ENCODE results near the gene SLC3A2.

The SLC3A2 gene

DNA sequence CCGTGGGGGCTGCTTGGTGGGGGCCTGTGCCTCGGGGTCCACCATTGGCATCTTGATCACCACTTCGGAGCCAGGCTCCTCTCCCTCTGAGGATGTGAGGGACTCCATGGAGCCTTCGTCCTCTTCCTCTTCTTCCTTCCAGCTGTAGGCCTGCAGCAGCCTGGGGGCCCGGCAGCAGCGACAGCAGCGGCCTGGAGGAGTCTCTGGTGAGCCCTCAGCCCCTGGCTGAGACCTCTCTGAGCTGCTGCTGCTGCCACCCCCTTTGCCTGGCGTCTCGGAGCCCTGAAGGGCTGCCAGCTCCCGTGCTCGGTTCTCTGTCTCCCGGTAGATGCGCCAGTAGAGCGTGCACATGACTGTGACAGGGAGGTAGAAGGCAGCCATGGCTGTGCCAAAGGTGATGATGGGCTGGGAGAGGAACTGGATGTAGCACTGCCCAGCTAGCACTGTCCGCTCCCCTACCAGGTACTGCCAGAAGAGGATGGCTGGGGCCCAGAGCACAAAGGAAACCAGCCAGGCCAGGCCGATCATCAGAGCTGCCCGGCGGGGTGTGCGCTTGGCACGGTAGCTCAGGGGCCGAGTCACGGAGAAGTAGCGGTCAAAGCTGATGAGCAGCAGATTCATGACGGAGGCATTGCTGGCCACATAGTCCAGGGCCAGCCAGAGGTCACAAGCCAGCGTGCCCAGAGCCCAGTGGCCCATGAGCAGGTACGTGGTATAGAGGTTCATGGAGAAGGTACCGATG lies 29.6 kb downstream of the SLC3A2 start:
- DNase-seq (ENCODE audit: low spot score) = no peak

DNA sequence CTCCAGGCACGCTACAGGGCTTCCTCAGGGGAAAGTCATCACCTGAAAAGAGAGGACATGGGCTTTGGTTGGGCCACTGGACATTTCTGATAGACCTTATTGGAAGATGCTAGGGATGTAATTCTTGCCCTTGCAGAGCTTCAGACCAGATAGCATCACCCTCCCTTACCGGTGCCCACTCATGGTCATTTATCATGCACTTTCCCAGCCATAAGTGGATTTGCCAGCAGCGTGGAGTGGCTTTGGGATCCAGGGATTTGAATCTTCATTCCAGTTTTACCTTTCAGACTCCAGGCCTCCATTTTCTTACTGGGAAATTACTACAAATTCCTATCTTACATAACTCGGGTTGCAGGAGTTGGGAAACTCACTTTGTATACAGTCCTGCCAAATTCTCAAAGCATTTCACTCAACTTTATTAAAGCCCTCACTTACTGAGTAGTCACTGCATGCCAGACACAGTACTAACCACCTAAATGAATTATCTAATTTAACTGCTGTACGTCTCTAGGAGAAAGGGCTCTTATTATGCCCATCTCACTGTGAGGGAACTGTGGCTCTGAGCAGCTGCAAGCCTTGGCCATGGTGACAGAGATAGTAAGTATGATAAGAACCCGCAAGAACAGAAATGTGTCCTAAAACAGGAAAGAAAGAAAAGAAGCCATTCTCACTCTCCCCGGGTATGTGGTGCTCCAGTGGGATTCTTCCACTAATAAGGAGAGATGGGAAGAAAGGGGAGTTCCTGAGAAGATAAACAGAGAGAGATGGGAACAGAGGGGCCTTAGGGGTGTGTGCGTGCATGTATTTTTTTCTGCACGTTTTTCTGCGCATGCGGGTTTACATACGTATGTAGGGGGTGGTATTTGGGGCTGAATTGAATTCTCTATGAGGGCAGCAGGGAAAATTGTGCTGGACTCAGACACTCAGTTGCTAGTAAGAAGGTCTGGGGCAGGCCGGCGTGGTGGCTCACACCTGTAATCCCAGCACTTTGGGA lies 30.7 kb downstream of the SLC3A2 start:
- DNase-seq (ENCODE audit: low spot score) = no peak

DNA sequence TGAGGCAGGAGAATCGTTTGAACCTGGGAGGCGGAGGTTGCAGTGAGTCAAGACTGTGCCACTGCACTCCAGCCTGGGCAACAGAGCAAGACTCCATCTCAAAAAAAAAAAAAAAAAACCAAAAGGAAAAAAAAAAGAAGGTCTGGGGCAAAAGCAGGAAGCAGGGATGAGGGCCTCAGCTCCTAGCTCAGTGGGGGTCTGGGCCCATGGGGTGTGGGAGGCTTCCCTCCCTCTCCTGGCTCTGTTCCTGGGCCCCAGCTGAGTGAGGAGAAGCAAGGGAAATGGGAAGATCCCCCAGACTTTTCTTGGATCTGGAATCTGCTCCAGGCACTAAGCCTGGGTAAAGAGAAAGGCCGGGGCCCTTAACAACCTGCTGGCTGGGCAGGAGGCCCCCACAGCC lies 31.6 kb downstream of the SLC3A2 start:
- no peak for DNase-seq (ENCODE audit: low spot score)

DNA sequence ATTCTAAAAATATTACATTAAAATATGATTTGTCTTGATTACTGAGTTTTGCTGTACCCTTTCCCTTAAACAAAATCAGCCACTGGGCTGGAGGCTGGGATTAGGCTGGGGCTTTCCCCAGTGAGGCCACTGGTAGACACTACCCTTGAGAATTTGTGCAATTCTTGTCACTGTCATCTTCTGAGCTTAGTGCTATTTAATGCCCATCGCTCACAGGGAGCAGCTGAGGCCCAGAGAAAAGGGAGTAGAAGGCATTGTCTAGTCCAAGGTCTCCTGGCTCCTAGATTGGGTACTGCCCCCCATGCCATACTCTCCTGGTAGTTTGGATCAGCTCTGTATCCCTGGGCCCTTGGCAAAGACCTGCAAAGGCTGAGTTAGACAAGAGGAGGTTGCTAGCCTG lies 33.7 kb downstream of the SLC3A2 start:
- no peak for DNase-seq (ENCODE audit: low spot score)

GRCh38 chr11:62917906-62918502 lies 37.3 kb downstream of the SLC3A2 start:
- no peak for DNase-seq (ENCODE audit: low spot score)

GRCh38 chr11:62918531-62918930 lies 37.8 kb downstream of the SLC3A2 start:
- DNase-seq (ENCODE audit: low spot score) = no peak

GRCh38 chr11:62919476-62919875 lies 38.8 kb downstream of the SLC3A2 start:
- DNase-seq (ENCODE audit: low spot score) = no peak

- DNase-seq (ENCODE audit: low spot score) = no peak
Measured at GRCh38 chr11:62919898-62920640, 39.4 kb downstream of the SLC3A2 start.

DNA sequence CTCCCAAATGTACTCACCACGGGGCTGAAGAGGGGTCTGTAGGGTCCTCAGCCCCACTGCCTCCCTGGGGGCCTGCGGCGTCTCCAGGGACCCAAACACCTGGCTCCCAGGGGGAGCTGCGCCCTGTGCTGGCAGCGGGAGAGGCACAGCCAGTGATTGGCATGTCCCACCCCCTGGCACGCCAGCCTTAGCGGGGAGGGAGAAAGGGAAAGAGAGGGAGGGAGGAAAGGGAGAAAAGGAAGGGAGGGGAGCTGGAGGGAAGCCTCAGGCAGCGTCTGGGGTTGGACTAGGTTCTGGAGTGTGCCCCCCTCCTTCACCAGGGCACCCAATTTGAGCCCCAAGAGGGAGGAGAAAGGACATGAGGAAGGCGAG lies 40.5 kb downstream of the SLC3A2 start, which contains the start of gene CHRM1:
Gene CHRM1, minus strand, starts transcription at position 163 of the 372 bp plus-strand sequence. CDS start 10,263 bp downstream, outside the sequence.
- DNase-seq (ENCODE audit: low spot score) = no peak

DNA sequence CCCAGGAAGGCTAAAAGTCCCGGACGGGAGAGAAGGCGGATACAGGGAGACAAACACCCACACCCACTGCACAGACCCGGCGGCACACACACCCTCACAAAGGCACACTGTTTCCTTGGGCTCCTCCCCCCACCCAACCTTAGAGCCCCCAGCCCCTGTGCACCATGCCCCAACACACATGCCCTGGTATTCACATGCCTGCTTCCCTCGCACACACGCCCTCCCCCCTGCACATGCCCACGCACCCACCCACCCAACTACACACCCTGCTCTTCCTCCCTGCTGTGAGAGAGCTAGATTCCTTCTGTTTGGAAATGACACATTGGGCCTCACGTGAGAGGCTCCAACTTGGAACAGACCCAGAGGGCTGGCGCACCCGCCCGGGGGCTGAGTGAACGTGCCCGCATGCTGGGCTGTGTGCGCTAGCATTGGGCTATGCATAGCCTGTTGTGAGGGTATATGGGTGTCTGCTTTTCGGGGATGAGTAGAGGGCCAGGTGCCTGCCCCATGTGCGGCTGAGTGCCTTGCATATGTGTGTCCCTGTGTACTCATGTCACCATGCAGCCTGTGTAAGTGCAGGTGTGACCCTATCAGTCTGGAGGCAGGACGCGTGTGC lies 41.0 kb downstream of the SLC3A2 start:
- DNase-seq (ENCODE audit: low spot score) = no peak

DNA sequence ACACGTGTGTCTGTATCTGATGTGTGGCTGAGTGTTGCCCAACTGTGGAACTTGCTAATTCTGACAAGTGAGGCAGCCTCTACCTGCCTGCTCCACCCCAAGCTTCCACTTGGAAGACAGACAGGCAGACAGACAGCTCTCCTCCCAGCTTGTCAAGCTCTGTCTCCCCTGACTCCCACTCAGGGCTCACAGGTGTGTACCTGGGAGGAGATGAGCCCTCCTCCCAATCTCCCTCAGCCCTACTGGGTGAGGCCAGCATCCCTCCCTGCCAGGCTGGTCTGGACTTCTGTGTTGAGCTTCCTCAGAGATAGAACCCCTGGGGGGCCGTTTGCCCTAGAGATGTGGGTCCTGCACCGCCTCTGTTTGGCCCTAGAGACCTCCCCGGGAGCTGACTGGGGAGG lies 41.5 kb downstream of the SLC3A2 start:
- no peak for DNase-seq (ENCODE audit: low spot score)

GRCh38 chr11:62922653-62923431 lies 42.1 kb downstream of the SLC3A2 start:
- DNase-seq (ENCODE audit: low spot score) = no peak

DNA sequence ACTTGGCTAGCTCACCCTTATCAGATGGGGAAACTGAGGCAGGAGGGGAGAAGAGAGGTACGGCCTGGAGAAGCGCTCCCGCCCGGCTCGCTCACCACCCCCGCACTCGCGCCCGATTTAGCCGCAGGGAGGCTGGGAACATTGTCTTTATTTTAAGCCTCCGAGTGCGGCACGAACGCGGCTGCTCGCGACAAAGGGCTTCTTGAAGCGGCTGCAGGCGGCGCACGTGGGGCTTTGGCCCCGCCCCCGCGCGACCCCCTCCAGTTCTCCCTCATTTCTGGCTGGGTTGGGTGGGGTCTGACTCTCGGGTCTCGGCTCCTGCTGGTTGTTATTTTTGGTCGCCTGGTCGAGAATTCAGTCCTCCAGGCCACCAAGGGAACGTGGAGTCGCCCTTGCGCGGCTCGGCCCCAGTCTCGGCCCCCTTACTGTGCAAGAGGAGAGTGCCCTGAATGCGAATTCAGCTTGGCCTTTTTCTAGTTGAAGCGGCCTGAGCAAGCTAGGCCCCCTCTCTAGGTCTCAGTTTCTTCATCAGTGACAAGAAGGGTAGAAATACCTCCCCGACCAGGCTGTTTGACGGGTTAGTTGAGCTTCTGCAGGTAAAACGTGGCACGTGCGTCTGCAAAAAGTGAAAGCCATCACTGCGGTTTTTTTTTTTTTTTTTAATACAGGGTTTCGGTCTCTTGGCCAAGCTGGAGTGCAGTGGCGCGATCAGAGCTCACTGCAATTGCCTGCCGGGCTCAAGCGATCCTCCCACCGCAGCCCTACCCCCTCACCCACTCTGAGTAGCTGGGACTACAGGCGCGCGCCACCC lies 43.1 kb downstream of the SLC3A2 start:
- no peak for DNase-seq (ENCODE audit: low spot score)

DNA sequence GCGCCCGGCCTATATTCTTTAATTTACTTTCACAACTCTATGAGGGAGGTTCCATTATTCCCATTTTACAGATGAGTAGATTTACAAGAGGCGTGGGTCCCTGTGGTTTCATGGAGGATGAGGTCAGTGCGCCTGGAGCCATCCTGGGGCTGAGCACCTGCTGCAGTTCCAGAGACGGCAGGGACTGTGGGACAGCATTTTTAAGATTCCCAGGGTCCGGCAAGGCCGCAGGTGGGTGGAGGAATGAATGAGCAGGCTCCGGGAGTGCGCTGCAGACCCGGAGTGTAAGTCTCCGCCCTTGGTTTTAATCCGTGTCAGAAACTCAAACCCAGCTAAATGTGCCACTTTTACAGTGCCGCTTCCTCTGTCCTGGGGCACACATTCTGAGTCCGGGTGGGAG lies 44.6 kb downstream of the SLC3A2 start:
- no peak for DNase-seq (ENCODE audit: low spot score)

GRCh38 chr11:62925745-62926679 lies 45.3 kb downstream of the SLC3A2 start:
- DNase-seq (ENCODE audit: low spot score) = no peak

DNA sequence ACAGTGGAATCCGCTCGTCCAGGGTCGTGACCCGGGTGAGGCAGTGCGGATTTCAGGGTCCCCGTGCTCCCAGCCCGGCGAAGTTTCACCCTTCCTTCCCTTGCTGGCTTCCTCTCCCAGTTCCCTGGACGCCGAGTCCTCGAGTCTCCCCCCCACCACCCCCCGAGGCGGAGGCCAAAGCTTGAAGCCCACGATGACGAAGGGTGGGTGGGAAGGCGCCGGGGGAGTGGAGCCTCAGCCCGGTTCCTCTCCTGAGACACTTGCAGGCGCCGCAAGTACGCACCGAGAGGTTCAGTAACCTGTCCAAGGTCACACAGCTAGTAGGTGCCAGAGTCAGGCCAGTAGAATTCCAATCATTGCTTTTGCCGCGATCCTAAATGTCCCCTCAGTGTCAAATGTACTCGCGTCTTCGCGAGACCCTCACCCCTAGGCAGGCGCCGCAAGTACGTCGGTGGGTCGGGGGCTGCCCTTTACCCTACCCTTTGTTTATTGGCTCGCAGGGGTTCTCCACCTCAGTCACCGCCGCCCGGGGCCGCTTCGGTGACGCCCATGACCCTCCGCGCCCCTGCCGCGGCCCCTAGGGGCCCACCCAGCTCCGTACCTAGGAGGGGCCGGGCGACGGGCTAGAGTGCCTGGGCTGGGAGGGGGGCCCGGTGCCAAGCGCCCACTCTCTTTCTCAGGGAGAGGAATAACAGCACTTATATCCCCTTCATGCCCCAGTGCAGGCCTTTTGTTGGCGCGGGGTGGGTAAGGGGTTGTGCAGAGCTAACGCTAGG lies 46.2 kb downstream of the SLC3A2 start:
- no peak for DNase-seq (ENCODE audit: low spot score)

GRCh38 chr11:62928011-62928410 lies 47.3 kb downstream of the SLC3A2 start:
- no peak for DNase-seq (ENCODE audit: low spot score)

- no peak for DNase-seq (ENCODE audit: low spot score)
Measured at GRCh38 chr11:62930157-62930556, 49.5 kb downstream of the SLC3A2 start.
